ENCODE measurements around the gene ELF2.
"Not testable (repeated sequence)": the region's sequence is repeated elsewhere in the genome, so short reads cannot be mapped to it uniquely, and the experiment has no call there.

The ELF2 gene

DNA sequence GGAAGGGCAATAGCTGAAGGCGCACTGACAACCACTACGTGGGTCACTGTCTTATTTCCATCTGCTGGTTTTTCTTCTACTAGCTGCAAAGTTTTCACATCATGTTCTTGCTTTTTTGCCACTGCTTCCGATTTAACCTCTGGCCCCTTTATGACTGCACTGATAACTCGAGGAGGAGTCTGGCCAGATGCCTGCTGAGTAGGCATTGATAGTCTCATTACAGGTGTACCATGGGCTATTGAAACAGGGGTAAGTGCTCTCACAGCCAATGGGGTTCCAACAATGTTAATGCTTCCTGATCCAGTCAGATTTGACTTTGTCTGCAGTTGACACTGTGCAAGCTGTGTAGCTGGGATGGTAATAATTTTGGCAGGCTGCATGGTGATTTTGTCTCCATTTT is 118.0 kb downstream of the ELF2 start:
- H3K36me3 Mint-ChIP-seq (ENCODE audit: insufficient read depth), result peaks cover 89% of the 10 kb centered on the region
- H3K9me3 Mint-ChIP-seq; H3K27me3 Mint-ChIP-seq; ATAC-seq (replicated peaks); DNase-seq; H3K27ac Mint-ChIP-seq; H3K4me3 Mint-ChIP-seq: not testable (repeated sequence)
- peaks cover 13 to 26% of the 10 kb centered on the region in 2 donors for H3K4me1 Mint-ChIP-seq (ENCODE audit: low read depth in 2 of 2)

DNA sequence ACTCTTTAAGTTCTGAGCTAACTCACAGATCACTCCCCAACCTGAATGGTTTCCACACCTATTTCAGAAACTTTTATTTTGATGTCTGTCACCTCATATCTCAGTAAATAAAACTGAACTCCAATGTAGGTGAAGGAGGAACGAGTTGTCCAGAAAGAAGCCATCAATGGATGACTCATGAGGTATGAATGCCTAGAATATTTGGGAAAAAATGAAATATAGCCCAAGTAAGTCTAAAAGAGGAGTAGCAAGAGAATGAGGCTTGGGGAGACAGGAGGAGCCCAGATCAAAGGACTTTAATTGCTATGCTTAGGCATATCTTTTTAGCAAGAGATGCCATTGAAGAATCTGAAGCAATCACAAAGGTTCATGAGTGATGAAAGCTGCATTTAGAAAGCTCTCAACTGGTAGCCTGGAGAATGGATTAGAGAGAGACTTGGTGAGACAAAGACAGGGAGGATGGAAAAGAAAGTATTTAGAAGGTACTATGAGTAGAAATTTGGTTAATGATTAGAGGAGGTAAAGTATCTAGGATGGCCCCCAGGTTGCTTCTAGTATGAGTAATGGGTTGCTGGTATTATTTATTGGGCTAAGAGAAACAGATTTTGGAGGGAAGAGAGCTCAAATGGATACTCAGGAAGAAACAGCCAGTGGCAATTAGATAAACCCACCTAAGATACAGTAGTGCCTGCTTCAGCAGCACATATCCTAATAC is 122.1 kb downstream of the ELF2 start:
- ATAC-seq (replicated peaks) (no peak), DNase-seq (no peak)
- Mint-ChIP-seq H3K27me3 (no peaks in the 10 kb centered on the region), H3K9me3 (no peaks in the 10 kb centered on the region), H3K36me3 (ENCODE audit: insufficient read depth) (peaks cover 55% of the 10 kb centered on the region), H3K4me1 (ENCODE audit: low read depth in 2 of 2) (peaks cover 16 to 30% of the 10 kb centered on the region in 2 donors), H3K4me3 (no peak overlapping the region), H3K27ac (peak overlapping the region; percentile 7 to 87)

DNA sequence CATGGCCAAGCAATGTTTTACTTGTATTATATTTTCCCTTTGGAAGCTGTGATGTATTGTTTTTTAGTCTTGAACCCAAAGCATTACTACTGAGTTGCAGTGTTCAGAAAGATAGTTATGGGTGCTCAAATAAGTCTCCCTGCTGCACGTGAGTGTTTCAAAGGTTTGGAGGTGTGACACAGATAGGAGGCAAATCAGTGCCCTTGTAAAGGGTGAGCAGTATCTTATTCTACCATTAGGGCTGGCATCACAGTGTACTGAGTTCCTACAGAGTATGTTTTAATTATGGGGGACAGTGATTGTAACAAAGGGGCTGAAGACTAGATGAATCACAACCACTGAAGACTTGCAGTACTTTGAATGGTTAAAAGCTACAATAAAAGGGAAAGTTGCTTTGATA is 123.1 kb downstream of the ELF2 start:
- no peaks in the 10 kb centered on the region for H3K9me3 Mint-ChIP-seq
- peak overlapping the region in 1 of 2 donors; percentile 87 for H3K27ac Mint-ChIP-seq
- no peak for ATAC-seq (replicated peaks)
- H3K4me3 Mint-ChIP-seq, result no peak overlapping the region
- H3K4me1 Mint-ChIP-seq (ENCODE audit: low read depth in 2 of 2), result peaks cover 15 to 30% of the 10 kb centered on the region in 2 donors
- no peaks in the 10 kb centered on the region for H3K27me3 Mint-ChIP-seq
- no peak for DNase-seq
- peaks cover 55% of the 10 kb centered on the region for H3K36me3 Mint-ChIP-seq (ENCODE audit: insufficient read depth)

DNA sequence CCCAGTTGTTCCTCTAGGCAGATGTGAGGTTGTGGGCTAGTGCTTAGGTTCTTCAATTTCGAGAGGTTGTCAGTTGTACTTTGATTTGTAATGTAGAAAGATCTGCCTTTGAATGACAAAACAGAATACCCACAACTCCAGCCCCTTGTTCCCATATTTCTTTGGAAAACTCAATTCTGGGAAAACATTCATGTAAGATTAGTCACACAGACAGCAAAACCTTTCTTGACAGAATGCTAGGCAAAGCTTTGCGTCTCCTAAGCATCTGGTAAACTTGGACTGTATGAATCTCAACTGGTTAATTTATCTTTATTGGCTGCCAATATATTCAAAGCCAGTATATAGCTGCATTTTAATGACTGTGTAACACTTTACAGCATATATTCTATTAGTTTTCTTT is 126.6 kb downstream of the ELF2 start:
- DNase-seq (no peak), ATAC-seq (replicated peaks) (no peak)
- H3K36me3 Mint-ChIP-seq (ENCODE audit: insufficient read depth), result peaks cover 59% of the 10 kb centered on the region
- peaks cover 10 to 15% of the 10 kb centered on the region in 2 donors for H3K4me1 Mint-ChIP-seq (ENCODE audit: low read depth in 2 of 2)
- no peak overlapping the region for H3K4me3 Mint-ChIP-seq
- H3K27me3 Mint-ChIP-seq, result no peaks in the 10 kb centered on the region
- H3K9me3 Mint-ChIP-seq, result no peaks in the 10 kb centered on the region
- H3K27ac Mint-ChIP-seq, result peak overlapping the region; percentile 18 to 20

DNA sequence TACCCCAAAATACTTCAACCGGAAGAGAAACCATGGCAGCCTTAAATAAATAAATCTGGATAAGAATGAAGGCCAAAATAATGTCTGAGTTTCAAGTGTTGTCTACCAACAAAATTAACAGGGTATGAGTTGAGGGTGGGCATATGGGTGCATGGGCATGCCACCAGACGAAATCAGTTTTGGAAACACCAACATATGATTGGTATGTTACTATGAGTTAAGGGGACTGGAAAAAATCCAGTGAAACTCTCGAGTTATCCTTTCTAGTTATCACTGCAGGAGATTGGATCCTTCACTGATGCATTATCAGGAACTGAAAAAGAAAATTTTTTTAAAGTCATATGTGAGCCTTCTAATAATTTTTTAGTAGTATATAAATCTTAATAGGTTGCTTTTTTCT is 129.0 kb downstream of the ELF2 start:
- H3K27me3 Mint-ChIP-seq, result no peaks in the 10 kb centered on the region
- H3K4me3 Mint-ChIP-seq, result no peak overlapping the region
- ATAC-seq (replicated peaks) (no peak), DNase-seq (no peak)
- no peak overlapping the region for H3K27ac Mint-ChIP-seq
- no peaks in the 10 kb centered on the region for H3K9me3 Mint-ChIP-seq
- peaks cover 0 to 2% of the 10 kb centered on the region in 2 donors for H3K4me1 Mint-ChIP-seq (ENCODE audit: low read depth in 2 of 2)
- H3K36me3 Mint-ChIP-seq (ENCODE audit: insufficient read depth), result peaks cover 65% of the 10 kb centered on the region

DNA sequence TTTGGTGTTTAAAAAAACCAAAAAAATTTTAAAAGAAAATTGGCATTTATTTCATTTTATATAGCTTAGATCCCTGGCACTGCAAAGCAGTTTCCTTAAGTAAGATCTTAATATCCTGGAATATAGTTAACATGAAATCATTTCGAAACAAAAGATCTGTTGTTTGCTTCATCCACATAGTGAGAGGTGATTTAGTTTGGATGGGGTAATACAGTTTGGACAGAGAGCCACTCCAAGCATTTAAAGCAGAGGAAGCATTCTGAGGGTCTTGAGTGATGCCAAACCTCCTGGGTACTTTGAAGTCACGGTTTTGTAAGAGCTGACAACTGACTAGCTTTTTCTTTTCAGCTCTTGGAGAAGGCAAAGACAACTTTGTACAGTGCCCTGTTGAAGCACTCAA is 132.7 kb downstream of the ELF2 start:
- Mint-ChIP-seq H3K27me3 (no peaks in the 10 kb centered on the region), H3K4me3 (no peak overlapping the region), H3K4me1 (ENCODE audit: low read depth in 2 of 2) (peaks cover 3 to 4% of the 10 kb centered on the region in 2 donors), H3K9me3 (no peaks in the 10 kb centered on the region), H3K27ac (peak overlapping the region in 1 of 2 donors; percentile 71), H3K36me3 (ENCODE audit: insufficient read depth) (peaks cover 77% of the 10 kb centered on the region)
- no peak for ATAC-seq (replicated peaks)
- no peak for DNase-seq

DNA sequence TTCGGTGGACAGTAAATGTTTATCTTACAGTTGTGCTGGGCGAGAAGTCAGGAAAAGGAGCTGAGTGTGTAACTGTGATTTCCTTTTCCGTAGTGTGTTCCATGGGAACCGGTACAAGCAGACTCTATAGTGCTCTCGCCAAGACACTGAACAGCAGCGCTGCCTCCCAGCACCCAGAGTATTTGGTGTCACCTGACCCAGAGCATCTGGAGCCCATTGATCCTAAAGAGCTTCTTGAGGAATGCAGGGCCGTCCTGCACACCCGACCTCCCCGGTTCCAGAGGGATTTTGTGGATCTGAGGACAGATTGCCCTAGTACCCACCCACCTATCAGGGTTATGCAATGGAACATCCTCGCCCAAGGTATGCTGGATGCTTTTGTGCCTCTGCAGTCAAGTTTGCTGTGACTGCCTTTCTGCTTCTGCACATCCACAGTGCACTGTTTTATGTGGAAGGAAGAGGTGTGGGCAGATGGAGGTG is 134.0 kb downstream of the ELF2 start:
- H3K27ac Mint-ChIP-seq, result peak overlapping the region in 1 of 2 donors; percentile 32
- no peaks in the 10 kb centered on the region for H3K27me3 Mint-ChIP-seq
- ATAC-seq (replicated peaks), result no peak
- H3K4me1 Mint-ChIP-seq (ENCODE audit: low read depth in 2 of 2), result peaks cover 2 to 3% of the 10 kb centered on the region in 2 donors
- DNase-seq, result no peak
- peaks cover 65% of the 10 kb centered on the region for H3K36me3 Mint-ChIP-seq (ENCODE audit: insufficient read depth)
- no peaks in the 10 kb centered on the region for H3K9me3 Mint-ChIP-seq
- H3K4me3 Mint-ChIP-seq, result no peak overlapping the region

DNA sequence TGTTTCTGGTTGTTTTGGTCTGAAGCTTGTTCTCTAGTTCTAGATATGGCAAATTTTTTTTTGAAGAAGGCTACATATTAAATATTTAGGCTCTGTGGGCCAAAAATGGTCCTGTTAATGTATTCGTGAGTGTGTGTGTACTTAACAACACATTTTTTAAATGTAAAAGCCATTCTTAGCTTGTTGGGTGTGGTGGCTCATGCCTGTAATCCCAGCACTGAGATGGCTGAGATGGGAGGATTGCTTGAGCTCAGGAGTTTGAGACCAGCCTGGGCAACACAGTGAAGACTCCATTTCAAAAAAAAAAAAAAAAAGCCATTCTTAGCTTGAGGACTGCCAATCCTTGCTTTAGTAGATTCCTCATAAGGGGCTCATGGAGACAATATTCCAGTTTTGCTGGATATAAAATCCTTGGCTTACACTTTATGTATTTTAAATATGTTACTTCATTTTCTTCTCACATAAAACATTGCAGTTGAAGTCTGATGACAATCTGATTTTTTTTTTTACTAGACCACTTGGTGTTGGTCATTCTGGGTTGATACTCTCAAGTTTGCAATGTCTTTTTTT is 138.1 kb downstream of the ELF2 start:
- Mint-ChIP-seq H3K27me3 (no peaks in the 10 kb centered on the region), H3K4me1 (ENCODE audit: low read depth in 2 of 2) (peaks cover 6 to 8% of the 10 kb centered on the region in 2 donors), H3K4me3 (no peak overlapping the region), H3K27ac (peak overlapping the region; percentile 19 to 38), H3K9me3 (no peaks in the 10 kb centered on the region), H3K36me3 (ENCODE audit: insufficient read depth) (peaks cover 44% of the 10 kb centered on the region)
- ATAC-seq (replicated peaks) (no peak), DNase-seq (no peak)

DNA sequence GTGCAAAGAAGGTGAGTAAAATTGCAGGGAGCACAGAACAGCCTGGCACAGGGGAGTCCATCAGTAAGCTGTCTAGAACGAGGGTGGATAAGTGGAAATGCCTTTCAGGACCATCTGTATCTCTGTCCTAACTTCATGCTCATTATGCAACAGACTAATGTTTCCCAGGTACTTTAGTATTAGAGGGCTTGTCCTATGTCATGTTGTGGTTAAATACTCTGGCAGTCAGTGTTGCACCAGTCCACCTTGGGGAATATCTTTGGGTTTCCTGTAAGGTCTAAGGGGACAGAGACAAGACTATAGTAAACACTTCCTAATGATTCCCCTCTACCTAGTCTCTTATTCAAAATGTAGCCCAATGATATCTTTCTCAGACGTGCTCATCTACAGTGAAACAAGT is 140.1 kb downstream of the ELF2 start:
- no peaks in the 10 kb centered on the region for H3K27me3 Mint-ChIP-seq
- no peak for ATAC-seq (replicated peaks)
- no peaks in the 10 kb centered on the region for H3K9me3 Mint-ChIP-seq
- no peak for DNase-seq
- peaks cover 7 to 8% of the 10 kb centered on the region in 2 donors for H3K4me1 Mint-ChIP-seq (ENCODE audit: low read depth in 2 of 2)
- H3K36me3 Mint-ChIP-seq (ENCODE audit: insufficient read depth), result peaks cover 35% of the 10 kb centered on the region
- H3K4me3 Mint-ChIP-seq, result no peak overlapping the region
- peak overlapping the region in 1 of 2 donors; percentile 23 for H3K27ac Mint-ChIP-seq

DNA sequence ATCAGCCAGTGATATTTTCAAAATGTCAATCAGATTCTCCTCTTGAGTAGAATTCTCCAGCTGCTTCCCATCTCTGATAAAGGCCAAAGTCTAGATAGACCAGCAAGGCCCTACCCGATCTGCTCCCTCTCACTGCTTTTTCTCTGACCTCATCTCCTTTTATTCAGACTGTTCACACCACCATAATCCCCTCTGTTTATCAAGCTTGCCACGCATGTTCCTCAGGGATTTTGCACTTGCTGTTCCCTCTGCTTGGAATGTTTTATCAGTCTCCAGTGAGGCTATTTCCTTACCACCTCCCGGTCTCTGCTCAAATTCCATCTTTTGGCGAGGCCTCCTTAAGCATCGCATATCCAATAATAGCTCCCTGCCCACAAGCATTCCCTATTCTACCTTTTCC is 141.4 kb downstream of the ELF2 start:
- H3K27ac Mint-ChIP-seq, result peak overlapping the region; percentile 1 to 57
- no peaks in the 10 kb centered on the region for H3K27me3 Mint-ChIP-seq
- H3K4me1 Mint-ChIP-seq (ENCODE audit: low read depth in 2 of 2), result peaks cover 7 to 8% of the 10 kb centered on the region in 2 donors
- no peak overlapping the region for H3K4me3 Mint-ChIP-seq
- no peaks in the 10 kb centered on the region for H3K9me3 Mint-ChIP-seq
- peaks cover 37% of the 10 kb centered on the region for H3K36me3 Mint-ChIP-seq (ENCODE audit: insufficient read depth)
- DNase-seq, result no peak
- ATAC-seq (replicated peaks), result no peak

DNA sequence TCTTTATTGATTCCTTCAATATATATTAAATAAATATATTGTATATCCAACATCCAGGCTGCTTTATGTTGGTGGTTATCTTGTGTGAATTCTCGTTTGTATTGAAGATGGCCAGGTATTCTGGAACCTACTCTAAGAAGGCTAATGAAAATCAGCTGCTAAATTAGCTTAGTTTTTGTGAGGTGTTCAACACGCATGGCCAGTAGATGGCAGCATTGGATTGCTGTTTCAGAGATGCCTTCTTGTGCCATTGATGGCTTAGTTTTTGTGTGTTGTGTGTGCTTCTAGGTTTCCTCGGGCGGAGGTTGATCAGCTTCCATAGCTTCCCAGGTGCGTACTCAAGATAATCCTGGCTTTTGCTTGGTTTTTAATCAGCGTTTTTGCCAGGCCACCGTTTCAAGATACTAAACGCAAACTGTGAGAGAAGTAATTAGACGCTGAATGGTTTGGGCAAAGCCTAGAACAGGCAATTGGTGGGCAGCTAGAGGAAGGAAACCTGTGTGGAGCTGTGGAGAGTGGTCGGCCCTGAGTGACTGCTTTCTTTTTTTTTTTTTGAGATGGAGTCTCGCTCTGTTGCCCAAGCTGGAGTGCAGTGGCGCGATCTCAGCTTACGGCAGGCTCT is 146.3 kb downstream of the ELF2 start:
- H3K27ac Mint-ChIP-seq, result no peak overlapping the region
- peaks cover 30% of the 10 kb centered on the region for H3K36me3 Mint-ChIP-seq (ENCODE audit: insufficient read depth)
- no peaks in the 10 kb centered on the region for H3K9me3 Mint-ChIP-seq
- peak; percentile 74 to 79 (median 79) for DNase-seq
- H3K4me3 Mint-ChIP-seq, result no peak overlapping the region
- H3K4me1 Mint-ChIP-seq (ENCODE audit: low read depth in 2 of 2), result peaks cover 8 to 9% of the 10 kb centered on the region in 2 donors
- no peaks in the 10 kb centered on the region for H3K27me3 Mint-ChIP-seq
- peak; percentile 83 for ATAC-seq (replicated peaks)

DNA sequence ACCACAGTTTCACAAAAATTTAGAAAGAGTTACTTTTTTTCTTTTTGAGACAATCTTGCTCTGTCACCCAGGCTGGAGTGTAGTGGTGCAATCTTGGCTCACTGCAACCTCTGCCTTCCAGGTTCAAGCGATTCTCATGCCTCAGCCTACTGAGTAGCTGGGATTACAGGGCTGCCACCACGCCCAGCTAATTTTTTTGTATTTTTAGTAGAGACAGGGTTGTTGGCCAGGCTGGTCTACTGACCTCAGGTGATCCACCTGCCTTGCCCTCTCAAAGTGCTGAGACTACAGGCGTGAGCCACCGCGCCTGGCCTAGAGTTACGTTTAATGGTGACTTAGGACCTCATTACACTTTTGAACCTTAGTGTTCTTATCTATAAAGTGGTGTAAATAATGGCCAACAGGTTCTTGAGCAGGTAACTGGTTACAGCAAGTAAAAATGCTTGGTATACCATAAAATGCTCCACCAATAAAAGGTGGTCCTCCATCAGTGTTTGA is 147.1 kb downstream of the ELF2 start:
- not testable (repeated sequence) for H3K4me1 Mint-ChIP-seq (ENCODE audit: low read depth in 2 of 2); ATAC-seq (replicated peaks); H3K27me3 Mint-ChIP-seq; H3K9me3 Mint-ChIP-seq; H3K27ac Mint-ChIP-seq; H3K4me3 Mint-ChIP-seq; DNase-seq
- H3K36me3 Mint-ChIP-seq (ENCODE audit: insufficient read depth), result peaks cover 30% of the 10 kb centered on the region

DNA sequence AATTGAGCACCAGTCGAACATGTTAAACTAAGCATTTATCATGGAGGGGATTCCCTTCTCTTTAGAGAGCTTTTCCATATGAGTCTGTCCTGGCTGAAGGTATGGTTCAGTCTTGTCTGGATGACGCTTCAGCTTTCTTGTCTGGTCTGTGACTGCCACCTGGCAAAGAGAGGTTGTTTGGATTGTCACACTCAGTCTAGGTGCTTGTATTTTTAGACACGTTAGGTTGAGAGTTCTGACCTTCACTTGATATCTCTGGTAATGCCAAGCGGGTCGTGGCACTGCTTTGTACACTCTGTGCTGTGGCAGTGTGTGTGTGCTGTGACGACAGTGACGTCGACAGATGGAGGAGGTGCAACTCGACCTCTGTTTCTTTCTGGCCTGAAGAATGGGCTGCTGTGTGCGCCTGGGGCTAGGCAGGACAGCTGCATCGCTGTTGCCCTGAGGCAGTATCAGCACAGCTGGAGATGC is 148.8 kb downstream of the ELF2 start:
- no peaks in the 10 kb centered on the region for H3K27me3 Mint-ChIP-seq
- no peak overlapping the region for H3K4me3 Mint-ChIP-seq
- peaks cover 21% of the 10 kb centered on the region for H3K36me3 Mint-ChIP-seq (ENCODE audit: insufficient read depth)
- ATAC-seq (replicated peaks), result no peak
- no peak overlapping the region for H3K27ac Mint-ChIP-seq
- DNase-seq, result no peak
- H3K9me3 Mint-ChIP-seq, result no peaks in the 10 kb centered on the region
- peaks cover 4 to 5% of the 10 kb centered on the region in 2 donors for H3K4me1 Mint-ChIP-seq (ENCODE audit: low read depth in 2 of 2)

All from effector memory CD8-positive, alpha-beta T cell (primary cell).